Caco-2 (cell line): ENCODE measurements around the gene PLEKHG4. TPM values are rescaled to one million over a fixed set of nuclear protein-coding genes. Genes with fewer than 3 reads are reported as not detected.

Source experiments
- BruUV-seq: library from RNA; stranded (reverse); fragments of 400-500 nt; replicated peaks from 2 replicates; lab custom pipeline; 2021; lab: Mats Ljungman, UMichigan
- CTCF ChIA-PET: fragments of 300-600 bp; sonication (Branson Sonifier 250); formaldehyde crosslinking; loops from one replicate; lab custom pipeline; 2022; ENCODE audit warnings: antibody characterized with exemption; lab: Charles Lee
- POLR2A ChIA-PET: fragments of 300-600 bp; sonication (Branson Sonifier 250); formaldehyde crosslinking; loops from one replicate; lab custom pipeline; 2022; ENCODE audit warnings: antibody characterized with exemption; lab: Charles Lee
- DNase-seq, 2 experiments: peaks; one replicate each; pipeline versions ENCODE4 v3.0.0 to v3.0.0-alpha.2; 2020 to 2022
- H3K27me3 ChIP-seq: replicated peaks from 2 replicates; pipeline ENCODE4 v1.6.0; 2011; ENCODE audit warnings: low read length; ENCODE audit not compliant: control insufficient read depth, insufficient read depth
- H3K36me3 ChIP-seq: 2 replicates; pipeline ENCODE4 v1.5.1; 2011; ENCODE audit warnings: low read length; ENCODE audit not compliant: control insufficient read depth, insufficient read depth
- H3K4me1 ChIP-seq: fragments of 250-450 bp; sonication (Bioruptor Pico); 2 replicates; pipeline ENCODE4 v1.5.1; 2020; ENCODE audit warnings: mild to moderate bottlenecking
- H3K4me3 ChIP-seq: 2 replicates; pipeline ENCODE4 v1.5.1; 2011; ENCODE audit warnings: low read depth, mild to moderate bottlenecking, control low read depth, low read length
- H3K9me3 ChIP-seq: fragments of 250-450 bp; sonication (Bioruptor Pico); 2 replicates; pipeline ENCODE4 v1.5.1; 2020; ENCODE audit warnings: mild to moderate bottlenecking, moderate library complexity
- H3K27ac Mint-ChIP-seq: one replicate; pipeline ENCODE4 v1.8.0; 2022; ENCODE audit warnings: mixed read lengths; ENCODE audit not compliant: unreplicated experiment
- H3K27me3 Mint-ChIP-seq: one replicate; pipeline ENCODE4 v1.8.0; 2022; ENCODE audit warnings: mixed read lengths; ENCODE audit not compliant: insufficient read depth, unreplicated experiment
- H3K36me3 Mint-ChIP-seq: one replicate; pipeline ENCODE4 v1.8.0; 2022; ENCODE audit warnings: mild to moderate bottlenecking, mixed read lengths; ENCODE audit not compliant: insufficient read depth, unreplicated experiment
- H3K4me1 Mint-ChIP-seq: one replicate; pipeline ENCODE4 v1.8.0; 2022; ENCODE audit warnings: low read depth, mixed read lengths; ENCODE audit not compliant: unreplicated experiment
- H3K4me3 Mint-ChIP-seq: one replicate; pipeline ENCODE4 v1.8.0; 2022; ENCODE audit warnings: mild to moderate bottlenecking, moderate library complexity, mixed read lengths; ENCODE audit not compliant: unreplicated experiment
- H3K9me3 Mint-ChIP-seq: one replicate; pipeline ENCODE4 v1.8.0; 2022; ENCODE audit warnings: mixed read lengths; ENCODE audit not compliant: unreplicated experiment
- CTCF ChIP-seq, 2 experiments: fragments of 200-600 bp in 1 of 2; IDR thresholded peaks; 1 replicate in 1 of 2; 2 replicates in 1 of 2; pipeline versions ENCODE4 v1.5.1 to v1.8.0; 2011 to 2022; ENCODE audit warnings: antibody characterized with exemption in 1 of 2, control low read depth in 1 of 2, inconsistent platforms in 1 of 2, low read depth in 1 of 2, low read length in 1 of 2, mild to moderate bottlenecking in 1 of 2, moderate library complexity in 1 of 2; ENCODE audit not compliant: insufficient read depth in 1 of 2, severe bottlenecking in 1 of 2, unreplicated experiment in 1 of 2
- intact Hi-C: fragments of 100-400 bp; cut with micrococcal nuclease; formaldehyde crosslinking; loops from one replicate; pipeline ENCODE4 v1.10.0; 2022; ENCODE audit not compliant: unreplicated experiment
- total RNA-seq: library from RNA; stranded (reverse); gene quantifications from 2 replicates; pipeline ENCODE4 v1.2.3, GENCODE V29; 2022

The PLEKHG4 gene
- total RNA-seq, 1 experiment from 2014 or later, result 91.0 TPM

GRCh38 chr16:67336648-67337047 is 57.3 kb downstream of the PLEKHG4 start:
- CTCF ChIA-PET, result no interaction called here

More at GRCh38 chr16:67336648-67337047, 57.3 kb downstream of the PLEKHG4 start:
- H3K27me3 ChIP-seq, result no peaks in the 10 kb centered on the region
- no peak for TF ChIP-seq CTCF (IDR thresholded peaks at IDR 0.05; ENCODE audit: insufficient read depth in 1 of 2, low read depth in 1 of 2, low read length in 1 of 2, severe bottlenecking in 1 of 2, unreplicated experiment in 1 of 2)
- H3K9me3 ChIP-seq, result peaks cover 8% of the 10 kb centered on the region; the same call in 1 of the 2 replicates
- POLR2A ChIA-PET, result no interaction called here
- Mint-ChIP-seq H3K27me3 (no peaks in the 10 kb centered on the region), H3K27ac (no peak overlapping the region), H3K4me3 (no peak overlapping the region), H3K4me1 (no peaks in the 10 kb centered on the region), H3K36me3 (peaks cover 5% of the 10 kb centered on the region), H3K9me3 (peaks cover 10% of the 10 kb centered on the region)
- DNase-seq, result no peak
- no peak overlapping the region for H3K4me3 ChIP-seq
- no TSS peak for BruUV-seq
- no peaks in the 10 kb centered on the region for H3K36me3 ChIP-seq
- intact Hi-C loops, result loop anchor here (5.0 kb wide), 1 partner anchor 44 kb away; no protein-coding TSS in a partner anchor
- H3K4me1 ChIP-seq, result no peaks in the 10 kb centered on the region

Other genes starting within 250 kb of the PLEKHG4 start
- gene PHAF1, start 169.6 kb upstream of the PLEKHG4 start, total RNA-seq, result 34.4 and 38.5 TPM in 2 replicates
- gene B3GNT9, start 128.5 kb upstream of the PLEKHG4 start, total RNA-seq, result 11.6 and 11.7 TPM in 2 replicates
- 16.8 and 18.3 TPM in 2 replicates for gene TRADD, start 119.6 kb upstream of the PLEKHG4 start, total RNA-seq
- gene FBXL8, start 119.6 kb upstream of the PLEKHG4 start, total RNA-seq, result 27.6 and 31.5 TPM in 2 replicates
- 39.4 and 52.0 TPM in 2 replicates for gene HSF4, start 114.8 kb upstream of the PLEKHG4 start, total RNA-seq
- 17.4 and 22.4 TPM in 2 replicates for gene NOL3, start 109.0 kb upstream of the PLEKHG4 start, total RNA-seq
- gene MATCAP1, start 95.6 kb upstream of the PLEKHG4 start, total RNA-seq, result 22.2 and 28.6 TPM in 2 replicates
- gene EXOC3L1, start 89.4 kb upstream of the PLEKHG4 start, total RNA-seq, result 0.61 and 0.72 TPM in 2 replicates
- 113 and 115 TPM in 2 replicates for gene E2F4, start 87.4 kb upstream of the PLEKHG4 start, total RNA-seq
- 27.8 and 28.7 TPM in 2 replicates for gene ELMO3, start 80.4 kb upstream of the PLEKHG4 start, total RNA-seq
- gene TMEM208, start 52.4 kb upstream of the PLEKHG4 start, total RNA-seq, result 63.8 and 69.7 TPM in 2 replicates
- 59.1 and 69.0 TPM in 2 replicates for gene FHOD1, start 32.1 kb upstream of the PLEKHG4 start, total RNA-seq
- 2.3 and 2.4 TPM in 2 replicates for gene SLC9A5, start 30.6 kb upstream of the PLEKHG4 start, total RNA-seq
- not detected in 2 replicates for gene KCTD19, start 47.2 kb downstream of the PLEKHG4 start, total RNA-seq
- 0.79 TPM in 1 of 2 replicates, not detected in the other for gene LRRC36, start 47.3 kb downstream of the PLEKHG4 start, total RNA-seq
- 0.39 and 0.56 TPM in 2 replicates for gene TPPP3, start 114.0 kb downstream of the PLEKHG4 start, total RNA-seq
- gene ZDHHC1, start 136.9 kb downstream of the PLEKHG4 start, total RNA-seq, result 1.0 and 1.3 TPM in 2 replicates
- gene HSD11B2, start 151.6 kb downstream of the PLEKHG4 start, total RNA-seq, result 11.3 and 12.3 TPM in 2 replicates
- gene ATP6V0D1, start 201.6 kb downstream of the PLEKHG4 start, total RNA-seq, result 107 and 110 TPM in 2 replicates
- not detected in 2 replicates for gene AGRP, start 204.0 kb downstream of the PLEKHG4 start, total RNA-seq
- gene RIPOR1, start 249.3 kb downstream of the PLEKHG4 start, total RNA-seq, result 87.9 and 90.4 TPM in 2 replicates